HL-60 (cell line): ENCODE data around the gene GNAI2.

Experiments
- CTCF ChIP-seq: IDR thresholded peaks from one replicate; pipeline ENCODE4 v1.5.1; 2011; ENCODE audit warnings: low read length, control low read depth, inconsistent platforms; ENCODE audit not compliant: insufficient read depth
- POLR2AphosphoS5 ChIP-seq: IDR thresholded peaks from 2 replicates; pipeline ENCODE4 v1.6.1; 2012; ENCODE audit warnings: low read depth
- REST ChIP-seq: IDR thresholded peaks from 2 replicates; pipeline ENCODE4 v1.6.1; 2012; ENCODE audit warnings: low read depth; ENCODE audit not compliant: insufficient replicate concordance

- no peak for TF ChIP-seq CTCF
- no peak for TF ChIP-seq POLR2AphosphoS5
- no peak for TF ChIP-seq REST
These were observed 5.2 kb downstream of the GNAI2 start for GRCh38 chr3:50241163-50241562.
